ENCODE measurements around the gene VSTM2L.

Gene VSTM2L

GRCh38 chr20:37876863-37877262 is 26.1 kb upstream of the VSTM2L start:
- Histone ChIP-seq H4K8ac (ENCODE audit: low read depth, low read length) (no peak overlapping the region), H3K9me3 (ENCODE audit: insufficient read depth, low read depth, low read length) (no peaks in the 10 kb centered on the region), H3K23ac (ENCODE audit: low read length) (no peak overlapping the region), H2AK5ac (ENCODE audit: low read length) (no peak overlapping the region), H3K79me2 (ENCODE audit: control insufficient read depth, insufficient read depth, low read length, poor library complexity) (no peaks in the 10 kb centered on the region), H2BK120ac (ENCODE audit: insufficient read depth, low read length, poor library complexity) (no peak overlapping the region), H3K4me1 (ENCODE audit: control insufficient read depth in 1 of 2, insufficient read depth in 2 of 2, low read length in 2 of 2) (no peaks in the 10 kb centered on the region), H3K36me3 (ENCODE audit: control insufficient read depth in 1 of 2, insufficient read depth in 2 of 2, low read length in 2 of 2) (peaks cover 14 to 18% of the 10 kb centered on the region in 2 experiments), H3K27me3 (ENCODE audit: insufficient read depth, low read length) (no peaks in the 10 kb centered on the region), H3K27ac (ENCODE audit: low read depth, low read length) (no peak overlapping the region), H3K4me3 (ENCODE audit: low read depth, low read length) (no peak overlapping the region), H4K91ac (ENCODE audit: low read depth, low read length) (no peak overlapping the region), H4K12ac (ENCODE audit: low read depth, low read length) (no peak overlapping the region), H2BK12ac (ENCODE audit: low read length) (no peak overlapping the region), H3K4me2 (ENCODE audit: low read length) (no peak overlapping the region), H3K14ac (ENCODE audit: low read length) (no peak overlapping the region), H3K4ac (ENCODE audit: low read depth, low read length) (no peak overlapping the region), H2AFZ (ENCODE audit: insufficient read depth, low read length, poor library complexity) (no peak overlapping the region), H3K18ac (ENCODE audit: low read length) (no peak overlapping the region), H3K79me1 (ENCODE audit: low read length) (no peaks in the 10 kb centered on the region), H3K9ac (ENCODE audit: low read length) (no peak overlapping the region), H2BK5ac (ENCODE audit: low read depth, low read length, poor library complexity) (no peak overlapping the region)
- WGBS (ENCODE audit: extremely low coverage, insufficient coverage, insufficient read length), result no CpG with 5 or more reads among the region's 7 CpGs
- no peak for DNase-seq

GRCh38 chr20:37877832-37878772 is 24.8 kb upstream of the VSTM2L start:
- H2AK5ac ChIP-seq (ENCODE audit: low read length), result no peak overlapping the region
- no peak overlapping the region for H3K27ac ChIP-seq (ENCODE audit: low read depth, low read length)
- no peak overlapping the region for H2BK12ac ChIP-seq (ENCODE audit: low read length)
- no peak overlapping the region for H3K23ac ChIP-seq (ENCODE audit: low read length)
- no peak overlapping the region for H3K4me2 ChIP-seq (ENCODE audit: low read length)
- H3K79me1 ChIP-seq (ENCODE audit: low read length), result no peaks in the 10 kb centered on the region
- no peaks in the 10 kb centered on the region for H3K9me3 ChIP-seq (ENCODE audit: insufficient read depth, low read depth, low read length)
- H4K12ac ChIP-seq (ENCODE audit: low read depth, low read length), result no peak overlapping the region
- H3K79me2 ChIP-seq (ENCODE audit: control insufficient read depth, insufficient read depth, low read length, poor library complexity), result no peaks in the 10 kb centered on the region
- no peak overlapping the region for H2BK5ac ChIP-seq (ENCODE audit: low read depth, low read length, poor library complexity)
- H3K4ac ChIP-seq (ENCODE audit: low read depth, low read length), result no peak overlapping the region
- no peak overlapping the region for H3K18ac ChIP-seq (ENCODE audit: low read length)
- no peak overlapping the region for H2AFZ ChIP-seq (ENCODE audit: insufficient read depth, low read length, poor library complexity)
- H3K4me1 ChIP-seq (ENCODE audit: control insufficient read depth in 1 of 2, insufficient read depth in 2 of 2, low read length in 2 of 2), result no peaks in the 10 kb centered on the region
- no peak overlapping the region for H4K8ac ChIP-seq (ENCODE audit: low read depth, low read length)
- no peak for DNase-seq
- no peak overlapping the region for H3K9ac ChIP-seq (ENCODE audit: low read length)
- H3K4me3 ChIP-seq (ENCODE audit: low read depth, low read length), result no peak overlapping the region
- H3K36me3 ChIP-seq (ENCODE audit: control insufficient read depth in 1 of 2, insufficient read depth in 2 of 2, low read length in 2 of 2), result peaks cover 9 to 11% of the 10 kb centered on the region in 2 experiments
- WGBS (ENCODE audit: extremely low coverage, insufficient coverage, insufficient read length), result no CpG with 5 or more reads among the region's 20 CpGs
- H3K14ac ChIP-seq (ENCODE audit: low read length), result no peak overlapping the region
- no peak overlapping the region for H2BK120ac ChIP-seq (ENCODE audit: insufficient read depth, low read length, poor library complexity)
- no peak overlapping the region for H4K91ac ChIP-seq (ENCODE audit: low read depth, low read length)
- H3K27me3 ChIP-seq (ENCODE audit: insufficient read depth, low read length), result no peaks in the 10 kb centered on the region

- Histone ChIP-seq H3K23ac (ENCODE audit: low read length) (no peak overlapping the region), H3K14ac (ENCODE audit: low read length) (no peak overlapping the region), H2AFZ (ENCODE audit: insufficient read depth, low read length, poor library complexity) (no peak overlapping the region), H3K4me2 (ENCODE audit: low read length) (no peak overlapping the region), H3K18ac (ENCODE audit: low read length) (no peak overlapping the region), H2BK12ac (ENCODE audit: low read length) (no peak overlapping the region), H3K9ac (ENCODE audit: low read length) (no peak overlapping the region), H3K79me1 (ENCODE audit: low read length) (no peaks in the 10 kb centered on the region), H2AK5ac (ENCODE audit: low read length) (no peak overlapping the region), H3K27ac (ENCODE audit: low read depth, low read length) (no peak overlapping the region), H3K4me3 (ENCODE audit: low read depth, low read length) (no peak overlapping the region), H4K8ac (ENCODE audit: low read depth, low read length) (no peak overlapping the region), H3K4ac (ENCODE audit: low read depth, low read length) (no peak overlapping the region), H4K91ac (ENCODE audit: low read depth, low read length) (no peak overlapping the region), H2BK120ac (ENCODE audit: insufficient read depth, low read length, poor library complexity) (no peak overlapping the region), H2BK5ac (ENCODE audit: low read depth, low read length, poor library complexity) (no peak overlapping the region), H3K4me1 (ENCODE audit: control insufficient read depth in 1 of 2, insufficient read depth in 2 of 2, low read length in 2 of 2) (no peaks in the 10 kb centered on the region), H3K27me3 (ENCODE audit: insufficient read depth, low read length) (no peaks in the 10 kb centered on the region), H4K12ac (ENCODE audit: low read depth, low read length) (no peak overlapping the region), H3K79me2 (ENCODE audit: control insufficient read depth, insufficient read depth, low read length, poor library complexity) (no peaks in the 10 kb centered on the region), H3K9me3 (ENCODE audit: insufficient read depth, low read depth, low read length) (no peaks in the 10 kb centered on the region), H3K36me3 (ENCODE audit: control insufficient read depth in 1 of 2, insufficient read depth in 2 of 2, low read length in 2 of 2) (peaks cover 4% of the 10 kb centered on the region in 2 experiments)
- WGBS (ENCODE audit: extremely low coverage, insufficient coverage, insufficient read length), result no CpG with 5 or more reads among the region's 12 CpGs
- DNase-seq, result no peak
Observed at GRCh38 chr20:37878835-37879599, 23.9 kb upstream of the VSTM2L start.

GRCh38 chr20:37879843-37880242 is 23.1 kb upstream of the VSTM2L start:
- Histone ChIP-seq H3K4me2 (ENCODE audit: low read length) (no peak overlapping the region), H3K9me3 (ENCODE audit: insufficient read depth, low read depth, low read length) (no peaks in the 10 kb centered on the region), H4K91ac (ENCODE audit: low read depth, low read length) (no peak overlapping the region), H2BK12ac (ENCODE audit: low read length) (no peak overlapping the region), H3K4me1 (ENCODE audit: control insufficient read depth in 1 of 2, insufficient read depth in 2 of 2, low read length in 2 of 2) (no peaks in the 10 kb centered on the region), H2BK120ac (ENCODE audit: insufficient read depth, low read length, poor library complexity) (no peak overlapping the region), H3K14ac (ENCODE audit: low read length) (no peak overlapping the region), H4K12ac (ENCODE audit: low read depth, low read length) (no peak overlapping the region), H2AFZ (ENCODE audit: insufficient read depth, low read length, poor library complexity) (no peak overlapping the region), H3K36me3 (ENCODE audit: control insufficient read depth in 1 of 2, insufficient read depth in 2 of 2, low read length in 2 of 2) (peaks cover 0 to 2% of the 10 kb centered on the region in 2 experiments), H2BK5ac (ENCODE audit: low read depth, low read length, poor library complexity) (no peak overlapping the region), H4K8ac (ENCODE audit: low read depth, low read length) (no peak overlapping the region), H3K79me1 (ENCODE audit: low read length) (no peaks in the 10 kb centered on the region), H3K18ac (ENCODE audit: low read length) (no peak overlapping the region), H3K27ac (ENCODE audit: low read depth, low read length) (no peak overlapping the region), H3K23ac (ENCODE audit: low read length) (no peak overlapping the region), H3K9ac (ENCODE audit: low read length) (no peak overlapping the region), H3K79me2 (ENCODE audit: control insufficient read depth, insufficient read depth, low read length, poor library complexity) (no peaks in the 10 kb centered on the region), H3K4ac (ENCODE audit: low read depth, low read length) (no peak overlapping the region), H3K27me3 (ENCODE audit: insufficient read depth, low read length) (no peaks in the 10 kb centered on the region), H3K4me3 (ENCODE audit: low read depth, low read length) (no peak overlapping the region), H2AK5ac (ENCODE audit: low read length) (no peak overlapping the region)
- WGBS (ENCODE audit: extremely low coverage, insufficient coverage, insufficient read length), result no CpG with 5 or more reads among the region's 1 CpG
- DNase-seq, result no peak
